Fibroblast of peridontal ligament (primary cell): ENCODE results near the gene PRRX1.

Experiments
- DNase-seq: peaks from one replicate; pipeline ENCODE4 v3.0.0-alpha.2; 2010; ENCODE audit errors: extremely low read depth

Gene PRRX1

DNA sequence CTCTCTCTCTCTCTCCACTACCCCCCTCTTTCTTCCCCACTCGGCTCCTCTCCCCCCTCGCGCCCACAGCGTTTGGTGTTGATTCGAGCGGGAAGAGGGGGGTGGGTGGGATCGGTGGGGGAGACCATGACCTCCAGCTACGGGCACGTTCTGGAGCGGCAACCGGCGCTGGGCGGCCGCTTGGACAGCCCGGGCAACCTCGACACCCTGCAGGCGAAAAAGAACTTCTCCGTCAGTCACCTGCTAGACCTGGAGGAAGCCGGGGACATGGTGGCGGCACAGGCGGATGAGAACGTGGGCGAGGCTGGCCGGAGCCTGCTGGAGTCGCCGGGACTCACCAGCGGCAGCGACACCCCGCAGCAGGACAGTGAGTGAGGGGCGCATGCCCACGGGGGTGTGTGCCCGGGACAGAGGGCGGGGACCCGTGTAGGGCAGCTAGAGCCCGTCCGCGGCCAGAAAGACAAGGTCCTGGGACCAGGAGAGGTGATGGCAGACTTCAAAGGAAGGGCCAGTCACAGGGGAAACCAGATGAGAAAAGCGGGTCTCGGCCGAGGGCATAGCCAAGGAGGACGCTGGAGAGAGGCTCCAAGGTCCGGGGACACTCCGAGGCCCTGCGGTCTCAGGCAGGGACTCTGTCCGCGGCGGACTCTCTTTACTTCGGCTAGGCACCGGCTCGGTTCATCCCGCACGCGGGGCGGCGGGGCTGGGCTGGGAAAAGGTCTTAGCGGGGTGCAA, at the start of gene PRRX1:
Gene PRRX1 (plus strand): TSS at position 39 of the 735 bp plus-strand sequence. CDS start 88 bp downstream, at position 127.
- DNase-seq = no peak

DNA sequence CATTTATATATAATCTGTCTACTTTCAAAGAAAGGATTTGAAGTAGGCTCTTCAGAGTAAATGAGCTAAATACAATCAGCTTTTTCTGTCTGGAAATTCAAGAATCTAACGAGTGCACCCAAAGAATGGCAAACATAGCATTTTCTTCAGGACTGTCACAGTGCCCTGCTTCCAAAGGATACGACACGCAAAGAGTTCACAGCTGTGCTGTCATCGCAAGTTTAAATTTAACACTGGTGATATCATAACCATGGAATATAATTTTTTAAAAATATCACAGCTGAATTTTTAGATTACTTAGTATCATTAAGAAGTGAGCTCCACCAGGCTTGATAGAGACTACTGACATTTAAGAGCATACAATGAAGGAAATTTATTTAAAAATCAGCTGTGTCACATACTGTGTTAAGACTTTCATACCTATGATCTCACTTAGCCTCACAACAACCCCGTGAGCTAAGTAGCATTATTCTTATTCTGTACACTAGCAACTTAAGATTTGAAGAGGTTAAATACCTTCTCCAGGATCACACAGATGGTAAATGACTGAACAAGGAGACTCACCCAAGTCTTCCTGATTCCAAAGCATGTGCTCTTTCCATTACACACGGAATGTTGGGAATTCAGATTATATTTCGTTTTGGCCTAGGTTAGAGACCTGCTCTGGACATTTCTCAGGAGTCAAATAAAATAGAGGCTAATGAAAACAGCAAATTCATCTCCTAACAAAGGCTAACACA, 46.2 kb upstream of the PRRX1 start:
- no peak for DNase-seq

DNA sequence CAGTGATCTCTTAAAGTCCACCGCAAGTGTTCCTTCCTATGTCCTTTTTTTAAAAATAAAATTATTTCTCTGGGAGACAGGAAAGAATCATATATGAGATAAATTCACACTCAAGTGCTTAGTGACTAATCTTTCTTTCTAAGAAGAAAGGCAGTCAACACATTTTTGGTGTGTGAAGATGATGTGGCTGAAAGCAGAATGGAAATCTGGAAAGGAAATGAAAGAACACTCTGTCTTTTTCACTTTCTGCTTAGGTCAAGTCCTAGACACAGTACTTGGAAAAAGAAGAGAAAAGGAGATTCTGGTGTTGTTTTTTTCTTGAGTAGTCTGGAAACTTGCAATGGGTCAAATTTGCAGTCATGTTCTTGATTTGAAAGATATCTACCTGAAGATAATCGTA, 45.5 kb upstream of the PRRX1 start:
- DNase-seq = no peak

DNA sequence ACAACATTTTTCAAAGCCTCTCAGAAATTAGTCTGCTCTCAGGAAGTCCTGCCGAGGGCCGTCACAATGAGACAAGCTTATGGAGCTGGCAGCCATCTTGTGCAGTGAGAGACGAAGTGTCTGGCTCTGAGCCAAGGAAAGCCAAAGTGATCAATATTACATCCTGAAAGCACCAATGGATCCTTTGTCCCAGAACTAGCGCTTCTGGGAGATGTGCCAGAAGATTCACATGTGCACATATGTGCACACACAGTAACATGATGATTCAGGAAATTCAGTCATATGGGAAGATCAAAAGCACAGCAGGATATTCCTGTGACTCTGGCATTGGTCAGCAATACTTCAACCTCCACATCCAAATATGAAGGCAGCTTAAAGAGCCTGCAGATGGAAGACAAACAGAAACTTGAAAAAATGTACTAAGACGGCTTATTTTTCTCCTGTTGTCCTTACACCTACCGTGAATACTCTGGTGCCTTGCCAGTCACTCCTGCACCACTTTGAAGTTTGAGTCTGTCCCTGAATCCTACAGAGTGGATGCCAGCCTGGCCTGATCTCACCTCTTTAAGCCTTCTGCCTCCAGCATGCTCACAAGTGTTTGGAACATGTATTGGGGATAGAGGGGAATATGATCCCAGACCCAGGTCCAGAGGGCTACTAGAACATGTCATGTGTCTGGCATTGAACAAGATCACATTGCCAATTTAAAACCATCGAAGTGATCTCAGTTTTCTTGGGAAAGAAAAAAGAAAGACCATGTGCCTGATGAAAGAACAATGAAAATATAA, 44.5 kb upstream of the PRRX1 start:
- peak; percentile 49 for DNase-seq

DNA sequence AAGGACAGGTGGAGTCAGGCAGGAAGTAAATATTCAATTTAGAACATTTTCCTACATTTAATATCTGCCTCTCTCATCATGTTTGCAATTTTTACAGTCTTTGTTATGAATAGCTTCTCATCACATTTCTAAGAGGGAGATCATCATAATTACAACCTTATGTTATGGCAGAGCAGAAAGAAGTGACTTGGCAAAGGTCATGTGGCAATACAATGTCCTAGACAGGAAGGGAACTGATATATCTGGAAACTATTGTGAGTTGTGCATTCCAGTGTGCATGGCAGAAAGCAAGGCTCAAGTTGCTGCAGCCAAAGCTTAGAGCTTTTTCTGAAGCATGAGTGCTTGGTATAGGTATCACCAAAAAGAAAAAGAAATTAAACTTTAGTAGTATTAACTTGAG, 43.8 kb upstream of the PRRX1 start:
- DNase-seq = peak; percentile 85

DNA sequence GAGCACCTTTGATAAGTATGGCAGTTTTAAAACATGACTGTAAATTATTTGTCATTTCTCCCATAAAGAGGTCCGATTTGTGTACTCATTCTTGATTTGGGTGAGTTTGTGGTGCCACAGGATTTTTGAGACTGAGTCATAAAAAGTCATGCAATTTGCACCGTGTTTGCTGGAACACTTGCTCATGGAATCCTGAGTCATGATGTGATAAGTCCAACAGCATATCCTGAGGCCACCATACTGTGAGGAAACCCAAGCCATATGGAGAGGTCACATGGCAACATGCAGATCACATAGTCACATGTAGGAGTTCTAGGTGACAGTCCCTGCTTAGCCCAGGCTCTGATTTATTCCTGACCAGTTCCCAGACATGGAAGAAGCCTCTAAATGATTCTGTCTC, 40.8 kb upstream of the PRRX1 start:
- peak; percentile 86 for DNase-seq

DNA sequence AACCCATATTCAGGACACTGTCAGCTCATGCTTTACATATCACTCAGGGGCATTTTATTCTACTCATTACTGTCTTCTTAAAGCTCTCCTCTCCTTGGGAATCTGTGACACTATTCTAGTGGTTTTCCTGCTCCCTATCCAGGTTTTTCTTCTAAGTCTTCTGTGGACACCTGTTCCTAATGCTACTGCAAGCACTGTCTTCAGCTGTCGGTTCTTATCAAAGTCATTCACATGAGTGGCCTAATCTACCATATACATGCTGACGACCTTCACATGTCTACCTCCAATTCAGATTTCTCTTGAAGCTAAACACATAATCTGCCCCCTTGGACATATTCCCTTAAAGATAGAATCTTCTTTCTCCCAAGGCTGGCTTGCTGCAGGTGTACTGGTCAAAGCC, 39.8 kb upstream of the PRRX1 start:
- DNase-seq = no peak

DNA sequence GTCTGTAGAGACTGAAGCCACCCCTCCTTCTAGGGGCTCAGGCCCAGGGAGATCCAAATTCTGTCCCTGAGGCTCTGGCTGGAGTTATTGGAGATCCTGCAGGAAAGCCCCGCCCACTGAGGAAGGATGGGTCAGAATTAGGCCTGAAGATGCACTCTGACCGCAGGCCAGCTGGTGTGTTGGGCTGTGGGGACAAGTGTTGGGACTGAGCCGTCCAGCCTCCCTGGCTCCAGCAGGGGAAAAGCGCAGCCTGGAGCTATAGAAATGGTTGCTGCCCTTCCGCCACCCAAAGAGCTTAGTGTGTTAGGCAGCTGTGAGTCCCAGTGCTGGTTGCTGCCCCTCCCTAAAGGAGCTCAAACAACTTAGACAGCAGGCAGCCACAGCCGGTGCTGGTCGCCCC, 33.0 kb upstream of the PRRX1 start:
- DNase-seq = no peak

DNA sequence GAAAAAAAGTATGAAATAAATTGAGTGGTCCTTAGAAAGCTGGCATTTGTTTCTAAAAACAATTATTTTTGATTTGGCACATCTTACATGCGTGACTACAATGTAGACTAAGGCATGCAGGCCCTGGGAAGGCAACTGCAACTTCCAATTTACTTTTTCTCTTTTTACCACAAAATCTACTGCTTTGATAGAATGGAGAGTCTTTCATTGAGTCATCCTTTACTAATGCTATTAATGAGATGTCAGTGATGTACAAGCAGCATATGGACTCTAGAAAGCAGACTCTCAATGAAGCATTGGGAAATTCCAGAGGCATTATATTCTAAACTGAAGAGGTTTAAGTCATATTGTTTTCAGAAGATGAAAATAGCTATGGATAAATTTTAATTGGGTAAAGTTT, 29.6 kb upstream of the PRRX1 start:
- peak; percentile 31 for DNase-seq

DNA sequence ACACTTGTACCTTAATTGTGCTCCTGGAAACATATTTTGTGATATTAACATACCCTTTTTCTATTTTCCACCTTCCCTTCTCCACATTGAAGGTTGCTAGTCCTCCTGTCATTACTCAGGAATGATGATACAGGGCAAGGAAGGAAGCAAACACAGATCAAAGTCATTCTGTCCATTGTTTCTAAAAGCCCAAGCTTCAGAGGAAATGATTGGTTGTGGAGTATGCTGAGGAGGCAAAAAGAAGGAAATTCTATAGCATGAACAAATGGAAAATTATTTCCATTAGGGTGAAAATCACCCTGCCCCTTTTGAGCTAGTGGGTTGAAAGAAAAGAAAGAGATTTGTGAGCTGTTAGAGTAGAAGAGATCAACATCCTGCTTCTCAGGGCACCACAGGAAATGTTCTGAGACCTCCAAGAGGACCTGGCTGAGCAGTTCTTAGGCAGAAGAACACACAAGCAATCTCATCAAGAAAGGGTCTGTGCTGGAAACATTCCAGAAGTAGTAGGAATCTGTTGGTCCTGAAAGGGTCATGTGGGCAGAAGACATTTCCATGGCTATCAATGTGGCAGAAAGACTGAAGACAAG, 29.0 kb upstream of the PRRX1 start:
- DNase-seq = no peak

DNA sequence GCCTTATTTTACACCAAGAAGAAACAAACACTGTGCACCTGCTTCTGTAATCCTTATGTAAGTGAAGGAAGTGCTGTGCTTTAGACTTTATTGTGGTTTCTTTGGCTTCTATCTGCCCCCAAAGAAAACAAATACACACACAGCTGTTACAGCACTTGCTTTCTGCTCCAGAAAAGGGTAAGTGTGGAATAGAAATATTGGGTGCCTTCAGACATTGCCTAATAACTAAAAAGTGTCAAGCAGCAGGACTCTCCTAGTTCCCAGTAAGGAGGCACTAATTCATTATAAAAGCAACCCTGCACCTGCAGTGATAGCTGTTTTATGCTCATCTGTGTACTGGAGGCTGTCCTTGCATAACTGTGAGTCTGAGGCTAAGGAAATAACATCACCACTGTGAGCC, 23.4 kb upstream of the PRRX1 start:
- no peak for DNase-seq

DNA sequence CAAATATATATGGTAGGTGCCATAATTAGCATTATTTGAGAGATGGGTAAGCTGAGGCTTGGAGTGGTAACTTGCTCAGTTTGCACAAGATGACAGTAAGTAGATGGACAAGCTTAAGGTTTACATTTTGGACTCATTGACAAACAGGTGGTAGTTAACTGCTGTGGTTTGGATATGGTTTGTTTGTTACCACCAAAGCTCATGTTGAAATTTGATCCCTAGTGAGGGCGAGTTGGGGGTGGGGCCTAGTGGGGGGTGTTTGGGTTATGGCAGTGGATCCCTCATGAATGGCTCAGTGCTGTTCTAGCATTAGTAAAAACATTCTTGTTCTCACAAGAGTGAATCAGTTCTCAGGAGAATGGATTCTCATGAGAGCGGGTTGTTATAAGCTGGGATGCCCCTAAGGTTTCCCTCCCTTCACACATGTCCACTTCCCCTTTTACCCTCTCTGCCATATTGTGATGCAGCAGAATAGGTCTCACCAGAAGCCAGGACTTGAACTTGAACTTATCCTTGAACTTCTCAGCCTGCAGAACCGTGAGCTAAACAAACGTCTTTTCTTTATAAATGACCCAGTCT, 6.6 kb upstream of the PRRX1 start:
- peak; percentile 17 for DNase-seq

DNA sequence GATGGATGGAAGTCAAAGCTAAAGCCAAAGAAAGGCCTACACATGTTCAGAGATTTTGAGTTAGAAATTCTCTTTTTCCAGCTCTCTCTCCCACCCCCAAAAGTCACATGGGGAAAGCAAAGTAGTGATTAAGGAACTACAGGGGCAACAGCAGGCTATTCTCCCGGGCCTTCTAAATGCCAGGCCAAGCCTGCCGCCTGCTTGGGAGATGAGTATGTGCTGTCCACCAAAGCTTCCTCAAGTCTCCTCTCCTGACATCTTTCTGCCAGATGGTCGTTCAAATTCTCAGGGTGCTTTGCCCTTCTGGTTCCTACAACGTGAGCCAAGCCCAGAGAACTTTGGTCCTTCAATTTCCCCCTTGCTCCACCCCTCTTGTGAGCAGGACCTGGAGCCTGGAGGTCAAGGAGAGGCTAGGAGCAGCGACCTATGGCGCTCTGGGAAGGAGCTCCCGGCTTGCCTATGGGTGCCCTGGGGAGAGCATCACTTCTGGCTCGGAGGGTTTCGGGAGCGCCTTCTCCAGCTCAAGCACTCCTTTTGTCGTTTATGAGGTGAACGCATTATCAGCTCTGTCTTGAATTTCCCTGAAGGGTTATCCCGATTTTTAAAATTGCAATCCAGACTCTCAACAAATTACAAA, 4.4 kb upstream of the PRRX1 start:
- peak; percentile 89 for DNase-seq

DNA sequence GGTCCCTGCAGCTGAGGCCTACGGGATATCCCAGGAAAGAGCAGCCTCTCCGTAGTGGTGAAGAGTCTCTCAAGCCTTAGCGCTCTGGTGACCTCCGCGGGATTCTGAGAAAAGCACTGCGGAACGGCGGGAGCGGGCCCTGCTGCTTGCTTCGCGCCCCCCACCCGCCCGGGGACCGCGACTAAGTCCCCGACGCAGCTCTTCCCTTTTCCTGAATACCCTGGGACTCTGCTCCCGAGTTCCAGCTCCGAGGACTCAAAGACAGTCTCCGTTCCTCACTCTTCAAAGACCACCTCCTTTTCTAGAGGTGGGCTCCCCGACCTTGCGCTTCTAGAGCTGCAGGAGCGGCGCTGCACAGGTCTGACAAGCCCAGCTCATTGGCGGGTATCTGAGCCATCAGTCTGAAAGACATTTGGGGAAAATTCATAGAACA, 3.6 kb upstream of the PRRX1 start:
- DNase-seq = peak; percentile 77

DNA sequence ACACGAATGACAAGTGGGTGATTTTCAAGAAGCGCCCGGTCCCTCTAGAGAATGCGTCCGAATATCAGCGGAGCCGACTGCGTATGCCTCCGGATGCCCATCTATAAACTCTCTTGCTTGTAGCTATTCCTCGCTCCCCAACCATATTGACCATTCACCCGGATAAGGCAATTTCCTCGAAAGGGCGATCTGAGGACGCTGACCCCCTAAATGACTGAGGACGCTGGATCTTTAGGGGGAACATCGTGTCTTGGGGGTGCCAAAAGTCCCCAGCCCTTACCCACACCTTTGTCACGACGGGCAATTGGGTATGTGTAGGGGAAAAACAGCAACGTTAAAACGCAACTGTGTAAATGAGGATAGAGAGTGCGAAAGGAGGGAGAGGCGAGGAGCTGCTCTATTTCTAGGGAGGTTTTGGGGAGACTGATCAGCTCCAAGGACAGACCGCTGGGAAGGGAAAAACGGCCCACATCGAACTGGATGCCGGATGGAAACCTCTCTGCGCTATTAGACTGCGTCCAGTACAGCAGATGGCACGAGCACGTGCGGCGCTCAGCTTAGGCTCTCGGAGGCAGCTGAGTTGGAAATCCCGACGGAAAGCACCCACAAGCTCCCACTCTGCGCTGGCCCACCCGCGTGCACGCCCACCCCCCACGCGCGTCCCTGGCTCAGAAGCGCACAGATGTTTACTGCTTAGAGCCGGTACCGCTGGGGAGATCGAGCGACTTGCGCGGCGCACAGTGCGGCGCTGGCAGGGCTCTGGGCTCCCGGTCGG, 2.9 kb upstream of the PRRX1 start:
- peak; percentile 84 for DNase-seq

DNA sequence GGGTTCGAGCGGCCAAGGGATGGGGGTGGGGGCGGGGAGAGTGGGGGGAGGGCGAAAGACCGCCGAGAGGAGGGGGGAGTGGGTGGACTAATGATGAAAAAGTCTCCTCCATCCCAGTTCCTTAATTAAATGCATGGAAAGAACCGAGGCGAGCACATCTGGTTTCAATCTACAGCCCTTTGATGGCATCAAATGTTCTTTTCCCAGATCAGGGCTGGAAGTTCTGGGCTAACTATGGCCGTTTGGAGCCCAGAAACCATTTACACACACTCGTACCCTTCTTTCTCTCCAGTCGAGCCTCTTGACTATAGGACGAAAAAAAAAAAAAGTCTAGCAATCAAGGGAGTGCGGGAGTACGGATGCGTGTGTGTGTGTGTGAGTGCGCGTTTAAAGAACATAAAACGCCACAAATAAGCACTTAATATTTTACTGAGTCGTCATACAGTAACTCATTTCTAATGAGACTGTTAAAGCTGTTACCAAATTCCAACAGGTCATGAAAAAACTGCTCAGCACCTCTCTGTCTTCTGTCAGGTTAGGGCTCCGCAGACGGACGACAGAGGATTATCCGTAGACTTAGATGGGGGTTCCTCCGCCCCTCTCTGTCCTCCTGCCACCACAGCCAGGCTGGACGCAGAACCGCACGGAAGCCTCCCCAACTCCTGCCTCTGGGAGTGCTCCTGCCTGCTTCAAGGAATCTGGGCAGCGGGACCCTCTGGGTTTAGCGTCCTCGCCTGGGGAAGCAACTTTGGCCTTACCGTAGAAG, 2.1 kb upstream of the PRRX1 start:
- peak; percentile 90 for DNase-seq

DNA sequence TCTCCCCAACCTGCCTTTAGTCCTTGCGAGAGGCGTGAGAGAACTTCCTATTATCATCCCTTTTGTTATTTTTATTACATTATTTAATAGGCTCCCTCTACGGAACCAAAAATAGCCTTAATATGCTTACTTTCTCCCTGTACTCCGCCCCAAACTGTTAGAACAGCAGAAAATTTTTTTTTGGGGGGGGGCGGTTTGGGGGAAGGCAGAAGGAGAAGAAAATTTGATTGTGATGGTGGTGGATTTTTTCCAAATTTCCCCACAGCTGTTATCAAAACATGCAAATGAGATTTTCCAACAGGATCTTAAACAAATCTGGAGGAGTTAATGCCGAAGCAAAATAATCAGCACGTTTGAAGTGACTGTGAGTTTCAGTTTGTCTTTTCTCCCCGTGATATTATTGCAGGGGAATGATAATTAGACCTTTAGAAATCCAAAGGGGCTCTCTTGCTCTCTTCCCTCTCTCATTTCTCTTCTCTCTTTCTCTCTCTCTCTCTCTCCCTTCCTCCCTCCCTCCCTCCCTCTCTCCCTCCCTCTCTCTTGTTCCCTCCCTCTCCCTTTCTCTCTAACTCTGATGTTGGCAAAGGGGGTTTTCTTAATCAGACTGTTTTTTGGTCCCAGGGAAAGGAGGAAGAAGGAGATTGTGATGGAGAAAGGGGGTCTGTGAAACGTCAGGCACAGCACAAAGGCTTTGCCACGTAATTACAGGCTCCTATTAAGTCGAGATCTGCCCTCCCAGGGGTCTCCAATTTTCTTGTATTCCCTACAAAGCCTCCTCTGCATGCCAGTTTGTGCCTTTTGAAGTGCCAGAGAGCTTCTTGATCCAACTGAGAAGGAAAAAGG, 1.1 kb upstream of the PRRX1 start:
- peak; percentile 88 for DNase-seq

DNA sequence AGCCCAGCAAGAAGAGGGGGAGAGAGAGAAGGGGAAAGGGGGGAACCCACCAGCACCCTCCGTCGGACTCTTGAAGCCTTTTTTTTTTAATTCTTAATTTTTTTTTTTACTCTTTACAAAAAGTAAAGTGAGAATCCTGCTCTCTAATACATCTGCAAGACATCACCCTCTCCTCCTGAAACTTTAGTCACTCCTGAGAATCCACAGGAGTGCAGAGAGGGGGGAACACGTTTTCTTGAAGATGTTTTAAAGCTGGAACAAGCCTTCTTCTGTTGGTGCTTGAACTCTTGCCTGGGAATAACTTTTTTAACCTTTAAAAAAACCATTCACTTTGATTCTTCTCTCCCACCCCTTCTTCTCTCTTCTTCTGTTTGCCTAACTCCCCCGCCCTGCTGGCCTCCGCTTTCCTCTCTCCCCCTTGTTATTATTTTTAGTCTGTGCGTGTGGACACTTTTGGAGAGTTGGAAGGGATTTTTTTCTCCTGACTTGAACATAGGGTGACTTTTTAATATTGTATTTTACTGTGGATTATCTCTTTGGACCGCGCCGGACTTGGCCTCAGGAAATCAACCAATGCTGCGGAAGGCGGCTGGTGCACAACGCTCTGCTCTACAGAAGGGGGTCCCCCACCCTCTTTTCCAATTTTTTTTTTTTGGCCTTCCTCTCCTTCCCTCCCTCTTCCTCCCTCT, 383 bp upstream of the PRRX1 start:
- peak; percentile 84 for DNase-seq
